ENCODE results near the gene ZFYVE19.
"Not testable (repeated sequence)": the region's sequence is repeated elsewhere in the genome, so short reads cannot be mapped to it uniquely, and the experiment has no call there.

The ZFYVE19 gene

GRCh38 chr15:40845511-40846284, 38.8 kb downstream of the ZFYVE19 start:
- no peak for DNase-seq (ENCODE audit: low read depth in 3 of 3, low spot score in 1 of 3)

- no peak for DNase-seq (ENCODE audit: low read depth in 3 of 3, low spot score in 1 of 3)
Measured at GRCh38 chr15:40846841-40847222, 39.9 kb downstream of the ZFYVE19 start.

- no peak for DNase-seq (ENCODE audit: low read depth in 3 of 3, low spot score in 1 of 3)
Measured at GRCh38 chr15:40847223-40847961, 40.5 kb downstream of the ZFYVE19 start.

- DNase-seq (ENCODE audit: low read depth in 3 of 3, low spot score in 1 of 3) = no peak
Measured at GRCh38 chr15:40850576-40851112, 43.8 kb downstream of the ZFYVE19 start.

- DNase-seq (ENCODE audit: low read depth in 3 of 3, low spot score in 1 of 3) = no peak
Measured at GRCh38 chr15:40852529-40852928, 45.6 kb downstream of the ZFYVE19 start.

GRCh38 chr15:40853241-40853890, 46.5 kb downstream of the ZFYVE19 start:
- DNase-seq (ENCODE audit: low read depth in 3 of 3, low spot score in 1 of 3) = no peak

- DNase-seq (ENCODE audit: low read depth in 3 of 3, low spot score in 1 of 3) = no peak
Measured at GRCh38 chr15:40854161-40854560, 47.3 kb downstream of the ZFYVE19 start.

GRCh38 chr15:40855706-40856234, 48.9 kb downstream of the ZFYVE19 start:
- DNase-seq (ENCODE audit: low read depth in 3 of 3, low spot score in 1 of 3) = no peak

GRCh38 chr15:40856746-40857145, 49.9 kb downstream of the ZFYVE19 start:
- DNase-seq (ENCODE audit: low read depth in 3 of 3, low spot score in 1 of 3) = no peak

- DNase-seq (ENCODE audit: low read depth in 3 of 3, low spot score in 1 of 3) = peak; percentile 47 to 78 (median 65)
Measured at GRCh38 chr15:40857601-40858341, 50.9 kb downstream of the ZFYVE19 start.

- DNase-seq (ENCODE audit: low read depth in 3 of 3, low spot score in 1 of 3) = no peak
Measured at GRCh38 chr15:40858706-40859105, 51.8 kb downstream of the ZFYVE19 start.

- peak; percentile 49 to 77 (median 65) for DNase-seq (ENCODE audit: low read depth in 3 of 3, low spot score in 1 of 3)
Measured at GRCh38 chr15:40859206-40859851, 52.4 kb downstream of the ZFYVE19 start.

- not testable (repeated sequence) for DNase-seq (ENCODE audit: low read depth in 3 of 3, low spot score in 1 of 3)
Measured at GRCh38 chr15:40861147-40861546, 54.3 kb downstream of the ZFYVE19 start.

GRCh38 chr15:40863660-40864270, 56.9 kb downstream of the ZFYVE19 start:
- DNase-seq (ENCODE audit: low read depth in 3 of 3, low spot score in 1 of 3) = no peak

Measured in stimulated activated CD4-positive, alpha-beta T cell treated with anti-CD3 and anti-CD28 coated beads, TNF-alpha, amount 100 ng/mL, for 1 hour (primary cell).